ENCODE measurements around the gene NR2C1.

DNA sequence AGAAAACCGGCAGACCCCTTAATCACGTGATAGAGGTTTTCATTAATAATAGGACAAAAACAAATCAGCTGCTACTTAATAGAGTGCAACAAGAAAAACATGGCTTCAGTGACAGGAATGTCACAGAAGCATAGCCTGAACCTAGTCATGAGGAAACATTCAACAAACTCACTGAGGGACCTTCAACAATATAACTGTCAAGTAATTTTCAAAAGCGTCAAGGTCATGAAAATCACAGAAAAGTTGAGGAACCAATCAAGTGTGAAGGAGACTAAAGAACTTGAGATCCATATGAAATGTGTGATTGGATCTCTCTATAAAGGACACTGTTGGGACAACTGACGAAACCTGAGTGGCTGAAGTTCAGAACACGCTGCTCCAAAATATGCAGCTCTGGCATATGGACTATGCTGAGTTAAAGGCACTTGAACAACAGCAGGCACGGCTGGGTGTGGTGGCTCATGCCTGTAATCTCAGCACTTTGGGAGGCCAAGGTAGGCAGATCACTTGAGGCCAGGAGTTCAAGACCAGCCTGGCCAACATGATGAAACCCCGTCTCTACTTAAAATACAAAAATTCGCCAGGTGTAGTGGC, 86.2 kb downstream of the NR2C1 start:
- TF ChIP-seq, protein P1, sequence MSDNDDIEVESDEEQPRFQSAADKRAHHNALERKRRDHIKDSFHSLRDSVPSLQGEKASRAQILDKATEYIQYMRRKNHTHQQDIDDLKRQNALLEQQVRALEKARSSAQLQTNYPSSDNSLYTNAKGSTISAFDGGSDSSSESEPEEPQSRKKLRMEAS (CRISPR knock-in tag; IDR thresholded peaks at IDR 0.05): no peak
- TF ChIP-seq, protein P2, sequence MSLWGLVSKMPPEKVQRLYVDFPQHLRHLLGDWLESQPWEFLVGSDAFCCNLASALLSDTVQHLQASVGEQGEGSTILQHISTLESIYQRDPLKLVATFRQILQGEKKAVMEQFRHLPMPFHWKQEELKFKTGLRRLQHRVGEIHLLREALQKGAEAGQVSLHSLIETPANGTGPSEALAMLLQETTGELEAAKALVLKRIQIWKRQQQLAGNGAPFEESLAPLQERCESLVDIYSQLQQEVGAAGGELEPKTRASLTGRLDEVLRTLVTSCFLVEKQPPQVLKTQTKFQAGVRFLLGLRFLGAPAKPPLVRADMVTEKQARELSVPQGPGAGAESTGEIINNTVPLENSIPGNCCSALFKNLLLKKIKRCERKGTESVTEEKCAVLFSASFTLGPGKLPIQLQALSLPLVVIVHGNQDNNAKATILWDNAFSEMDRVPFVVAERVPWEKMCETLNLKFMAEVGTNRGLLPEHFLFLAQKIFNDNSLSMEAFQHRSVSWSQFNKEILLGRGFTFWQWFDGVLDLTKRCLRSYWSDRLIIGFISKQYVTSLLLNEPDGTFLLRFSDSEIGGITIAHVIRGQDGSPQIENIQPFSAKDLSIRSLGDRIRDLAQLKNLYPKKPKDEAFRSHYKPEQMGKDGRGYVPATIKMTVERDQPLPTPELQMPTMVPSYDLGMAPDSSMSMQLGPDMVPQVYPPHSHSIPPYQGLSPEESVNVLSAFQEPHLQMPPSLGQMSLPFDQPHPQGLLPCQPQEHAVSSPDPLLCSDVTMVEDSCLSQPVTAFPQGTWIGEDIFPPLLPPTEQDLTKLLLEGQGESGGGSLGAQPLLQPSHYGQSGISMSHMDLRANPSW (CRISPR knock-in tag; conservative IDR thresholded peaks at IDR 0.05; ENCODE audit: low read depth): no peak
- TF ChIP-seq, protein P3, sequence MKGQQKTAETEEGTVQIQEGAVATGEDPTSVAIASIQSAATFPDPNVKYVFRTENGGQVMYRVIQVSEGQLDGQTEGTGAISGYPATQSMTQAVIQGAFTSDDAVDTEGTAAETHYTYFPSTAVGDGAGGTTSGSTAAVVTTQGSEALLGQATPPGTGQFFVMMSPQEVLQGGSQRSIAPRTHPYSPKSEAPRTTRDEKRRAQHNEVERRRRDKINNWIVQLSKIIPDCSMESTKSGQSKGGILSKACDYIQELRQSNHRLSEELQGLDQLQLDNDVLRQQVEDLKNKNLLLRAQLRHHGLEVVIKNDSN (CRISPR knock-in tag; IDR thresholded peaks at IDR 0.05): no peak
- TF ChIP-seq, protein P4, sequence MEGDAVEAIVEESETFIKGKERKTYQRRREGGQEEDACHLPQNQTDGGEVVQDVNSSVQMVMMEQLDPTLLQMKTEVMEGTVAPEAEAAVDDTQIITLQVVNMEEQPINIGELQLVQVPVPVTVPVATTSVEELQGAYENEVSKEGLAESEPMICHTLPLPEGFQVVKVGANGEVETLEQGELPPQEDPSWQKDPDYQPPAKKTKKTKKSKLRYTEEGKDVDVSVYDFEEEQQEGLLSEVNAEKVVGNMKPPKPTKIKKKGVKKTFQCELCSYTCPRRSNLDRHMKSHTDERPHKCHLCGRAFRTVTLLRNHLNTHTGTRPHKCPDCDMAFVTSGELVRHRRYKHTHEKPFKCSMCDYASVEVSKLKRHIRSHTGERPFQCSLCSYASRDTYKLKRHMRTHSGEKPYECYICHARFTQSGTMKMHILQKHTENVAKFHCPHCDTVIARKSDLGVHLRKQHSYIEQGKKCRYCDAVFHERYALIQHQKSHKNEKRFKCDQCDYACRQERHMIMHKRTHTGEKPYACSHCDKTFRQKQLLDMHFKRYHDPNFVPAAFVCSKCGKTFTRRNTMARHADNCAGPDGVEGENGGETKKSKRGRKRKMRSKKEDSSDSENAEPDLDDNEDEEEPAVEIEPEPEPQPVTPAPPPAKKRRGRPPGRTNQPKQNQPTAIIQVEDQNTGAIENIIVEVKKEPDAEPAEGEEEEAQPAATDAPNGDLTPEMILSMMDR (IDR thresholded peaks at IDR 0.05): no peak
- no peak for TF ChIP-seq RELA (CRISPR knock-in tag; IDR thresholded peaks at IDR 0.05; ENCODE audit: borderline replicate concordance)
- no peak for TF ChIP-seq NFE2L1 (CRISPR knock-in tag; IDR thresholded peaks at IDR 0.05)
- TF ChIP-seq, protein P5, sequence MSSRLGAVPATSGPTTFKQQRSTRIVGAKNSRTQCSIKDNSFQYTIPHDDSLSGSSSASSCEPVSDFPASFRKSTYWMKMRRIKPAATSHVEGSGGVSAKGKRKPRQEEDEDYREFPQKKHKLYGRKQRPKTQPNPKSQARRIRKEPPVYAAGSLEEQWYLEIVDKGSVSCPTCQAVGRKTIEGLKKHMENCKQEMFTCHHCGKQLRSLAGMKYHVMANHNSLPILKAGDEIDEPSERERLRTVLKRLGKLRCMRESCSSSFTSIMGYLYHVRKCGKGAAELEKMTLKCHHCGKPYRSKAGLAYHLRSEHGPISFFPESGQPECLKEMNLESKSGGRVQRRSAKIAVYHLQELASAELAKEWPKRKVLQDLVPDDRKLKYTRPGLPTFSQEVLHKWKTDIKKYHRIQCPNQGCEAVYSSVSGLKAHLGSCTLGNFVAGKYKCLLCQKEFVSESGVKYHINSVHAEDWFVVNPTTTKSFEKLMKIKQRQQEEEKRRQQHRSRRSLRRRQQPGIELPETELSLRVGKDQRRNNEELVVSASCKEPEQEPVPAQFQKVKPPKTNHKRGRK (CRISPR knock-in tag; IDR thresholded peaks at IDR 0.05; ENCODE audit: borderline replicate concordance): no peak
- no peak for TF ChIP-seq SP1 (CRISPR knock-in tag; conservative IDR thresholded peaks at IDR 0.05)
- TF ChIP-seq NR3C1 (CRISPR knock-in tag; conservative IDR thresholded peaks at IDR 0.05; ENCODE audit: low read depth): no peak
- TF ChIP-seq CREM (CRISPR knock-in tag; IDR thresholded peaks at IDR 0.05): no peak
- no peak for TF ChIP-seq TP53 (CRISPR knock-in tag; IDR thresholded peaks at IDR 0.05)
